HepG2 (cell line): Measurements from ENCODE around the gene COX15. TPM values are rescaled to one million over a fixed set of nuclear protein-coding genes. Genes with fewer than 3 reads are reported as not detected.

Experiments used
- ATAC-seq: fragments of 200-7000 bp; cut with Tn5 transposase; 3 replicates; pipeline ENCODE4 v1.9.1; 2020; ENCODE audit warnings: mild to moderate bottlenecking, moderate library complexity
- BruUV-seq: library from RNA; stranded (reverse); fragments of 400-500 nt; replicated peaks from 2 replicates; lab custom pipeline; 2021; lab: Mats Ljungman, UMichigan
- CTCF ChIA-PET: fragments of 300-600 bp; formaldehyde crosslinking; extraction: SDS; loops from one replicate; lab custom pipeline; 2021; ENCODE audit warnings: low total read pairs, inconsistent platforms, low intra/inter-chr PET ratio; lab: Yijun Ruan, JAX
- POLR2A ChIA-PET: fragments of 350-600 bp; sonication (Branson Sonifier 250); formaldehyde crosslinking; loops from one replicate; lab custom pipeline; 2020; ENCODE audit warnings: antibody characterized with exemption, inconsistent platforms; lab: Yijun Ruan, JAX
- DNase-seq: peaks from one replicate; pipeline ENCODE4 v3.0.0-alpha.2; 2015; ENCODE audit warnings: low spot score
- FAIRE-seq: peaks from 3 replicates; lab custom pipeline; 2011; peaks lifted over from hg19 to GRCh38; lab: Jason Lieb, UNC
- H2AFZ ChIP-seq: one replicate; pipeline ENCODE4 v1.6.1; 2011; ENCODE audit warnings: low read length, inconsistent platforms
- H3K27ac ChIP-seq: fragments of 300-600 bp; 3 replicates; pipeline ENCODE4 v1.8.0; 2011; ENCODE audit warnings: mixed run types, mild to moderate bottlenecking, mixed read lengths, low read length, inconsistent platforms; ENCODE audit not compliant: insufficient read depth; ENCODE audit errors: extremely low read length
- H3K27me3 ChIP-seq, 2 experiments: fragments of 200-600 bp in 1 of 2; 2 replicates in 1 of 2; 3 replicates in 1 of 2; pipeline versions ENCODE4 v1.6.0 to v1.8.0; 2011; ENCODE audit warnings: low read length in 2 of 2, mild to moderate bottlenecking in 2 of 2, moderate library complexity in 2 of 2, inconsistent platforms in 1 of 2; ENCODE audit not compliant: insufficient read depth in 2 of 2, control insufficient read depth in 1 of 2
- H3K36me3 ChIP-seq, 2 experiments: fragments of 200-600 bp in 1 of 2; replicated peaks in 1 of 2; 2 replicates in 1 of 2; 3 replicates in 1 of 2; pipeline versions ENCODE4 v1.5.1 to v1.8.0; 2011; ENCODE audit warnings: low read length in 2 of 2, inconsistent platforms in 1 of 2; ENCODE audit not compliant: insufficient read depth in 2 of 2, control insufficient read depth in 1 of 2
- H3K4me1 ChIP-seq: 2 replicates; pipeline ENCODE4 v1.5.1; 2012; ENCODE audit warnings: low read length, inconsistent platforms; ENCODE audit not compliant: insufficient read depth
- H3K4me2 ChIP-seq: 2 replicates; pipeline ENCODE4 v1.6.0; 2011; ENCODE audit warnings: low read depth, low read length, inconsistent platforms
- H3K4me3 ChIP-seq, 3 experiments: fragments of 200-600 bp in 1 of 3; sonication (generic), shearing (Covaris generic) in 1 of 3; replicated peaks in 1 of 3; 2 replicates each; pipeline ENCODE4 v1.5.1; 2011 to 2016; ENCODE audit warnings: low read length in 3 of 3, inconsistent platforms in 2 of 3, low read depth in 2 of 3, mild to moderate bottlenecking in 2 of 3, control low read depth in 1 of 3, mixed read lengths in 1 of 3; ENCODE audit not compliant: insufficient read depth in 1 of 3
- H3K79me2 ChIP-seq: one replicate; pipeline ENCODE4 v1.6.1; 2011; ENCODE audit warnings: low read length, inconsistent platforms; ENCODE audit not compliant: insufficient read depth
- H3K9ac ChIP-seq: 2 replicates; pipeline ENCODE4 v1.6.0; 2011; ENCODE audit warnings: mild to moderate bottlenecking, low read depth, low read length, inconsistent platforms; ENCODE audit not compliant: insufficient read depth
- H3K9me3 ChIP-seq: 2 replicates; pipeline ENCODE4 v1.5.1; 2012; ENCODE audit warnings: mild to moderate bottlenecking, low read length
- H4K20me1 ChIP-seq: 2 replicates; pipeline ENCODE4 v1.6.0; 2011; ENCODE audit warnings: inconsistent platforms, mild to moderate bottlenecking, low read length, moderate library complexity; ENCODE audit not compliant: insufficient read depth
- KAT8 ChIP-seq: IDR thresholded peaks from 2 replicates; pipeline ENCODE4 v1.6.1; 2016; ENCODE audit warnings: missing genetic modification reagents, missing compliant biosample characterization
- NCOA5 ChIP-seq: sonication (generic); formaldehyde crosslinking; IDR thresholded peaks from 2 replicates; pipeline ENCODE4 v1.4.0; 2020; ENCODE audit warnings: missing genetic modification reagents
- NFIB ChIP-seq: sonication (generic); formaldehyde crosslinking; IDR thresholded peaks from 2 replicates; pipeline ENCODE4 v1.9.0; 2021; ENCODE audit warnings: missing genetic modification reagents, mild to moderate bottlenecking, borderline replicate concordance
- PRDM15 ChIP-seq: sonication (generic); formaldehyde crosslinking; IDR thresholded peaks from 2 replicates; pipeline ENCODE4 v1.4.0; 2020; ENCODE audit warnings: missing genetic modification reagents
- RAD51 ChIP-seq: fragments of 450-650 bp; IDR thresholded peaks from 2 replicates; pipeline ENCODE4 v1.6.1; 2016; ENCODE audit warnings: borderline replicate concordance
- RARG ChIP-seq: sonication (generic); formaldehyde crosslinking; IDR thresholded peaks from 2 replicates; pipeline ENCODE4 v1.4.0; 2020; ENCODE audit warnings: low read depth, mild to moderate bottlenecking, missing genetic modification reagents
- STAG1 ChIP-seq: sonication (generic); formaldehyde crosslinking; IDR thresholded peaks from 2 replicates; pipeline ENCODE4 v1.4.0; 2020; ENCODE audit warnings: missing genetic modification reagents
- TEF ChIP-seq: sonication (generic); formaldehyde crosslinking; IDR thresholded peaks from 2 replicates; pipeline ENCODE4 v1.5.0; 2020; ENCODE audit warnings: missing genetic modification reagents
- ZNF205 ChIP-seq: IDR thresholded peaks from 2 replicates; pipeline ENCODE4 v1.6.1; 2018; ENCODE audit warnings: missing biosample characterization, missing genetic modification reagents
- ZNF446 ChIP-seq: sonication (generic); formaldehyde crosslinking; IDR thresholded peaks from 2 replicates; pipeline ENCODE4 v1.5.0; 2020; ENCODE audit warnings: mild to moderate bottlenecking, missing genetic modification reagents
- ZNF660 ChIP-seq: sonication (generic); formaldehyde crosslinking; IDR thresholded peaks from 2 replicates; pipeline ENCODE4 v1.5.1; 2020; ENCODE audit warnings: mild to moderate bottlenecking, low read depth, missing genetic modification reagents, borderline replicate concordance
- ZNF891 ChIP-seq: sonication (generic); formaldehyde crosslinking; IDR thresholded peaks from 2 replicates; pipeline ENCODE4 v1.5.0; 2020; ENCODE audit warnings: mild to moderate bottlenecking, missing genetic modification reagents
- WGBS: methylation state at CpG from one replicate; pipeline ENCODE4 v1.1.6; 2017; ENCODE audit warnings: low lambda C conversion rate; 5-methylcytosine and 5-hydroxymethylcytosine counted together
- in situ Hi-C: cut with HindIII; loops from 2 replicates; pipeline ENCODE4 v1.10.0; 2017; ENCODE audit warnings: low pct_unique_long_range_greater_than_20kb; ENCODE audit not compliant: extremely low pct_ligation_motif_present
- intact Hi-C: fragments of 100-400 bp; cut with micrococcal nuclease; formaldehyde crosslinking; loops from one replicate; pipeline ENCODE4 v1.10.0; 2022; ENCODE audit not compliant: unreplicated experiment
- polyA plus RNA-seq, 8 experiments: library from polyadenylated mRNA; depleted of rRNA in 3 of 8; stranded (reverse) in 7 of 8; unstranded in 1 of 8; fragments of >200 nt; fragmentation: Illumina TruSeq in 4 of 8; extraction: Trizol in 4 of 8; gene quantifications; 2 replicates each; pipeline versions ENCODE4 v1.2.1 to v1.2.3, GENCODE V29; 2011 to 2016; ENCODE audit warnings: low read depth in 4 of 8, missing spikeins in 1 of 8, mixed read lengths in 1 of 8; ENCODE audit not compliant: insufficient read depth in 1 of 8
- total RNA-seq, 5 experiments: library from RNA; depleted of rRNA; stranded (reverse); fragments of >200 nt; fragmentation: Illumina TruSeq; extraction: Trizol; gene quantifications; 2 replicates each; pipeline ENCODE4 v1.2.3, GENCODE V29; 2016; ENCODE audit warnings: low read depth in 1 of 5
- TF ChIP-seq, protein P1 (sequence below): sonication (generic); formaldehyde crosslinking; IDR thresholded peaks from 2 replicates; pipeline ENCODE4 v1.4.0; 2020; ENCODE audit warnings: missing genetic modification reagents
- TF ChIP-seq, protein P2 (sequence below): IDR thresholded peaks from 2 replicates; pipeline ENCODE4 v1.6.1; 2016
- TF ChIP-seq, protein P3 (sequence below): sonication (generic); formaldehyde crosslinking; IDR thresholded peaks from 2 replicates; pipeline ENCODE4 v1.4.0; 2020; ENCODE audit warnings: low read depth, mild to moderate bottlenecking, missing genetic modification reagents

The COX15 gene
- total and polyA plus RNA-seq, 2 of the 13 experiments (the other 11 are each of a cell fraction or from before 2014, with no cell fraction given): 19.2 to 44.7 TPM

DNA sequence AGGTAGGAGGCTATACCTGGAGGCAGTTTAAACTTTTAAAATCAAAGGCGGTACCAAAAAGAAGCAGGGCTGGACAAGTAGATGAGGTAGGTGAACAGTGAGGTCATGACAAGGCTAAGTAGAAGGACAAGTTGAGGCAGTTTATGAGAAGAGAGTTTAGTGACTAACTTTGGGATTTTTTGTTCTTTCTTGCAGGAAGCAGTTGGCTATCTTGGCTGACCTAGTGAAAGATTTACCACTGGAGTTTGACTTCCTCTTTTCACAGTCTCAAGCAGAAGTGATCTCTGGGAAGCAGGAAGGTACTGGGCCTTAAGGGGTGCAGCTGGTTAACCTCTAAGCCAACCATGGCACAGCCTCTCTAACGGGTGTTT is 46.3 kb downstream of the COX15 start:
- no peak overlapping the region for H2AFZ ChIP-seq
- in situ Hi-C loops: no loop called here

More for the DNA sequence above, 46.3 kb downstream of the COX15 start:
- WGBS: 98% methylated on average over 2 of the region's 2 CpGs
- intact Hi-C loops: no loop called here
- Histone ChIP-seq H3K27me3 (no peaks in the 10 kb centered on the region), H3K9me3 (no peaks in the 10 kb centered on the region), H3K36me3 (peaks cover 7 to 48% of the 10 kb centered on the region in 2 experiments), H3K4me2 (no peak overlapping the region), H3K9ac (no peak overlapping the region), H4K20me1 (no peaks in the 10 kb centered on the region), H3K4me3 (no peak overlapping the region), H3K79me2 (no peaks in the 10 kb centered on the region), H3K4me1 (no peaks in the 10 kb centered on the region), H3K27ac (no peak overlapping the region)
- TF ChIP-seq RAD51: no peak
- TF ChIP-seq ZNF446 (CRISPR knock-in tag): no peak
- TF ChIP-seq PRDM15 (CRISPR knock-in tag): no peak
- TF ChIP-seq, protein P1, sequence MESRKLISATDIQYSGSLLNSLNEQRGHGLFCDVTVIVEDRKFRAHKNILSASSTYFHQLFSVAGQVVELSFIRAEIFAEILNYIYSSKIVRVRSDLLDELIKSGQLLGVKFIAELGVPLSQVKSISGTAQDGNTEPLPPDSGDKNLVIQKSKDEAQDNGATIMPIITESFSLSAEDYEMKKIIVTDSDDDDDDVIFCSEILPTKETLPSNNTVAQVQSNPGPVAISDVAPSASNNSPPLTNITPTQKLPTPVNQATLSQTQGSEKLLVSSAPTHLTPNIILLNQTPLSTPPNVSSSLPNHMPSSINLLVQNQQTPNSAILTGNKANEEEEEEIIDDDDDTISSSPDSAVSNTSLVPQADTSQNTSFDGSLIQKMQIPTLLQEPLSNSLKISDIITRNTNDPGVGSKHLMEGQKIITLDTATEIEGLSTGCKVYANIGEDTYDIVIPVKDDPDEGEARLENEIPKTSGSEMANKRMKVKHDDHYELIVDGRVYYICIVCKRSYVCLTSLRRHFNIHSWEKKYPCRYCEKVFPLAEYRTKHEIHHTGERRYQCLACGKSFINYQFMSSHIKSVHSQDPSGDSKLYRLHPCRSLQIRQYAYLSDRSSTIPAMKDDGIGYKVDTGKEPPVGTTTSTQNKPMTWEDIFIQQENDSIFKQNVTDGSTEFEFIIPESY (CRISPR knock-in tag): no peak
- TF ChIP-seq TEF: no peak
- no peak for TF ChIP-seq NCOA5 (CRISPR knock-in tag)
- TF ChIP-seq ZNF891: no peak
- no peak for TF ChIP-seq RARG (CRISPR knock-in tag)
- TF ChIP-seq NFIB (CRISPR knock-in tag): no peak
- no peak for TF ChIP-seq ZNF660 (CRISPR knock-in tag)
- TF ChIP-seq STAG1 (CRISPR knock-in tag): no peak
- no peak for TF ChIP-seq KAT8 (CRISPR knock-in tag)
- TF ChIP-seq, protein P2, sequence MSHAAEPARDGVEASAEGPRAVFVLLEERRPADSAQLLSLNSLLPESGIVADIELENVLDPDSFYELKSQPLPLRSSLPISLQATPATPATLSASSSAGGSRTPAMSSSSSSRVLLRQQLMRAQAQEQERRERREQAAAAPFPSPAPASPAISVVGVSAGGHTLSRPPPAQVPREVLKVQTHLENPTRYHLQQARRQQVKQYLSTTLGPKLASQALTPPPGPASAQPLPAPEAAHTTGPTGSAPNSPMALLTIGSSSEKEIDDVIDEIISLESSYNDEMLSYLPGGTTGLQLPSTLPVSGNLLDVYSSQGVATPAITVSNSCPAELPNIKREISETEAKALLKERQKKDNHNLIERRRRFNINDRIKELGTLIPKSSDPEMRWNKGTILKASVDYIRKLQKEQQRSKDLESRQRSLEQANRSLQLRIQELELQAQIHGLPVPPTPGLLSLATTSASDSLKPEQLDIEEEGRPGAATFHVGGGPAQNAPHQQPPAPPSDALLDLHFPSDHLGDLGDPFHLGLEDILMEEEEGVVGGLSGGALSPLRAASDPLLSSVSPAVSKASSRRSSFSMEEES (CRISPR knock-in tag): no peak
- TF ChIP-seq, protein P3, sequence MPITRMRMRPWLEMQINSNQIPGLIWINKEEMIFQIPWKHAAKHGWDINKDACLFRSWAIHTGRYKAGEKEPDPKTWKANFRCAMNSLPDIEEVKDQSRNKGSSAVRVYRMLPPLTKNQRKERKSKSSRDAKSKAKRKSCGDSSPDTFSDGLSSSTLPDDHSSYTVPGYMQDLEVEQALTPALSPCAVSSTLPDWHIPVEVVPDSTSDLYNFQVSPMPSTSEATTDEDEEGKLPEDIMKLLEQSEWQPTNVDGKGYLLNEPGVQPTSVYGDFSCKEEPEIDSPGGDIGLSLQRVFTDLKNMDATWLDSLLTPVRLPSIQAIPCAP (CRISPR knock-in tag): no peak
- TF ChIP-seq ZNF205: no peak
- no peak for ATAC-seq
- no peak for DNase-seq
- no peak for FAIRE-seq
- BruUV-seq: no TSS peak
- ChIA-PET POLR2A (no interaction called here), CTCF (no interaction called here)
